ENCODE data around the gene MICOS13. TPM values are rescaled to one million over a fixed set of nuclear protein-coding genes. Genes with fewer than 3 reads are reported as not detected.

MICOS13 gene
- total RNA-seq, 1 experiment from 2014 or later, result 32.5 TPM

- TF ChIP-seq OVOL2 (CRISPR knock-in tag; IDR thresholded peaks at IDR 0.05; ENCODE audit: borderline replicate concordance), result no peak
- TF ChIP-seq NFYB (CRISPR knock-in tag; conservative IDR thresholded peaks at IDR 0.05; ENCODE audit: low read depth), result no peak
- no peak for TF ChIP-seq TEAD4 (CRISPR knock-in tag; IDR thresholded peaks at IDR 0.05)
- TF ChIP-seq, protein P1, sequence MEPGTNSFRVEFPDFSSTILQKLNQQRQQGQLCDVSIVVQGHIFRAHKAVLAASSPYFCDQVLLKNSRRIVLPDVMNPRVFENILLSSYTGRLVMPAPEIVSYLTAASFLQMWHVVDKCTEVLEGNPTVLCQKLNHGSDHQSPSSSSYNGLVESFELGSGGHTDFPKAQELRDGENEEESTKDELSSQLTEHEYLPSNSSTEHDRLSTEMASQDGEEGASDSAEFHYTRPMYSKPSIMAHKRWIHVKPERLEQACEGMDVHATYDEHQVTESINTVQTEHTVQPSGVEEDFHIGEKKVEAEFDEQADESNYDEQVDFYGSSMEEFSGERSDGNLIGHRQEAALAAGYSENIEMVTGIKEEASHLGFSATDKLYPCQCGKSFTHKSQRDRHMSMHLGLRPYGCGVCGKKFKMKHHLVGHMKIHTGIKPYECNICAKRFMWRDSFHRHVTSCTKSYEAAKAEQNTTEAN (CRISPR knock-in tag; IDR thresholded peaks at IDR 0.05), result no peak
Measured at GRCh38 chr19:5655412-5655811, 24.9 kb downstream of the MICOS13 start (continued).

DNA sequence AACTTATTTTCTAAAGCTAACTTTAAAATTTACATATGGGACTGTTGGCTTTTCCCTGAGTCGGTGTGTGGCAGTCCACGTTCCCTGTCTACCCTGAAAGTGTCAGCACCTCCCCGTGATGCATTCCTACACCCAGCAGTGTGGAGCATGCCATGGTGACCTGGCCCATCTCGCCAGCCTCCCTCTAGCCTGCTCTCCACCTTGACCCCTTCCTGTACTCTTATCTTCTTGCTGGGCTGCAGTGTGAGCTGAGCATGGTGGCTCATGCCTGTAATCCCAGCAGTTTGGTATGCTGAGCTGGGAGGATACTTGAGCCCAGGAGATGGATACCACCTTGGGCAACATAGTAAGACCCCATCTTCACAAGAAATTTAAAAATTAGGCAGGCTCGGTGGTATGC, 25.4 kb downstream of the MICOS13 start:
- Mint-ChIP-seq H3K4me3 (no peak overlapping the region), H3K9me3 (no peaks in the 10 kb centered on the region), H3K27ac (peak overlapping the region; percentile 9; the same call in 1 of the 2 replicates), H3K4me1 (no peaks in the 10 kb centered on the region), H3K27me3 (ENCODE audit: low read depth) (no peaks in the 10 kb centered on the region), H3K36me3 (peaks cover 74% of the 10 kb centered on the region)
- TF ChIP-seq ZNF532 (CRISPR knock-in tag; IDR thresholded peaks at IDR 0.05; ENCODE audit: borderline replicate concordance), result no peak
- TF ChIP-seq, protein P2, sequence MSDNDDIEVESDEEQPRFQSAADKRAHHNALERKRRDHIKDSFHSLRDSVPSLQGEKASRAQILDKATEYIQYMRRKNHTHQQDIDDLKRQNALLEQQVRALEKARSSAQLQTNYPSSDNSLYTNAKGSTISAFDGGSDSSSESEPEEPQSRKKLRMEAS (CRISPR knock-in tag; IDR thresholded peaks at IDR 0.05), result no peak
- TF ChIP-seq ESRRA (CRISPR knock-in tag; IDR thresholded peaks at IDR 0.05; ENCODE audit: borderline replicate concordance), result no peak
- ChIA-PET CTCF (no interaction called here), POLR2A (no interaction called here)
- no peak for ATAC-seq
- no peak for DNase-seq (ENCODE audit: low spot score)

- H3K36me3 Mint-ChIP-seq, result peaks cover 80% of the 10 kb centered on the region
- ATAC-seq, result no peak
- H3K27me3 Mint-ChIP-seq (ENCODE audit: low read depth), result no peaks in the 10 kb centered on the region
- CTCF ChIA-PET, result no interaction called here
- no peak overlapping the region for H3K4me3 Mint-ChIP-seq
- H3K9me3 Mint-ChIP-seq, result no peaks in the 10 kb centered on the region
- H3K27ac Mint-ChIP-seq, result no peak overlapping the region
- no peak for TF ChIP-seq RORB (CRISPR knock-in tag; IDR thresholded peaks at IDR 0.05)
- no peak for TF ChIP-seq KAT7 (CRISPR knock-in tag; IDR thresholded peaks at IDR 0.05; ENCODE audit: borderline replicate concordance)
- POLR2A ChIA-PET, result no interaction called here
- H3K4me1 Mint-ChIP-seq, result no peaks in the 10 kb centered on the region
- DNase-seq (ENCODE audit: low spot score), result no peak
Measured at GRCh38 chr19:5652261-5652660, 28.1 kb downstream of the MICOS13 start.

DNA sequence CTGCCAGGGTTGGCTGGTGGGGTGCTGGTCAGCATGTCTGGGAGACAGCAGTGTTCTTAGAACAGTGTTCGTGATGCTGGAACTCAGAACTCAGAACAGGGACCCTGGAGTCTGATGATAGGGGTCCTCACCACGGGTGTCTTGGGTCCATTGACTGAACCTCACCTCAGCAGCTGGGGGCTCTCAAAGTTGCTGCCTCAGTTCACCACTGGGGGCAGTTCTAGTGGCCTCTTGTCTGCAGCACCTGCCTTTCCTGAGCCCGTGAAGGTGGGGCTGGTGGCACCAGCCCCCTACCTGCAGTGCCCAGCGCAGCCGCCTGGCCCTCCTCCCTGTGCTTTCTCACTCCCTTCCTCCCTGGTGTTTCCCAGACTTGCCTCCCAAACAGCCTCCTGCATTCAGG, 29.0 kb downstream of the MICOS13 start:
- Mint-ChIP-seq H3K9me3 (no peaks in the 10 kb centered on the region), H3K4me3 (no peak overlapping the region), H3K4me1 (no peaks in the 10 kb centered on the region), H3K36me3 (peaks cover 84% of the 10 kb centered on the region), H3K27me3 (ENCODE audit: low read depth) (no peaks in the 10 kb centered on the region), H3K27ac (no peak overlapping the region; the same call in 1 of the 2 replicates)
- ChIA-PET CTCF (interaction anchor here (1.0 kb wide), 1 partner anchor 35 kb away, joined by 3 read pairs; no protein-coding TSS in a partner anchor), POLR2A (interaction anchor here (0.9 kb wide), 1 partner anchor 61 kb away, joined by 3 read pairs; no protein-coding TSS in a partner anchor)
- ATAC-seq (peak; percentile 51), DNase-seq (ENCODE audit: low spot score) (no peak)
- TF ChIP-seq ETV6 (CRISPR knock-in tag; IDR thresholded peaks at IDR 0.05) (no peak), GTF2I (CRISPR knock-in tag; conservative IDR thresholded peaks at IDR 0.05) (no peak), USF2 (CRISPR knock-in tag; IDR thresholded peaks at IDR 0.05) (no peak), CREB1 (CRISPR knock-in tag; IDR thresholded peaks at IDR 0.05) (no peak)
